ENCODE measurements around the gene OR10J5.
"Not testable (repeated sequence)": the region's sequence is repeated elsewhere in the genome, so short reads cannot be mapped to it uniquely, and the experiment has no call there.

Gene OR10J5, protein sequence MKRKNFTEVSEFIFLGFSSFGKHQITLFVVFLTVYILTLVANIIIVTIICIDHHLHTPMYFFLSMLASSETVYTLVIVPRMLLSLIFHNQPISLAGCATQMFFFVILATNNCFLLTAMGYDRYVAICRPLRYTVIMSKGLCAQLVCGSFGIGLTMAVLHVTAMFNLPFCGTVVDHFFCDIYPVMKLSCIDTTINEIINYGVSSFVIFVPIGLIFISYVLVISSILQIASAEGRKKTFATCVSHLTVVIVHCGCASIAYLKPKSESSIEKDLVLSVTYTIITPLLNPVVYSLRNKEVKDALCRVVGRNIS

DNA sequence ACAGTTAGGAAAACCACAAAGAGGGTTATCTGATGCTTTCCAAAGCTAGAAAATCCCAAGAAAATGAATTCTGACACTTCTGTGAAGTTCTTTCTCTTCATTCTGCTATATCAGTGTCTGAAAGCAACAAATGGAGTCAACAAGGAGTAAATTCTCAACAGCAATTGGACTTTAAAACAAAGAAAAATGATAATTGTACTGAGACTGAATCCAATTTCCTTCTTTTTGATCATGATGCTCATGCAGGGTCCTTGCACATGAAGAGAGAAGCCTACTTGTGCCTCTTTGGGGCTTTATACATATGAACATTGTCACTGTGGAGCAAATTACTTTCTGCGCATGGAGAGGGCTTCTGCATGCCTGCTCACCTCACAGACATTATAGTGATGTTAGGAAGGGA, at the start of gene OR10J5:
Gene OR10J5, minus strand, starts transcription at position 101 of the 400 bp plus-strand sequence. Its CDS starts 0 bp downstream, at position 101.
- no peak for DNase-seq

DNA sequence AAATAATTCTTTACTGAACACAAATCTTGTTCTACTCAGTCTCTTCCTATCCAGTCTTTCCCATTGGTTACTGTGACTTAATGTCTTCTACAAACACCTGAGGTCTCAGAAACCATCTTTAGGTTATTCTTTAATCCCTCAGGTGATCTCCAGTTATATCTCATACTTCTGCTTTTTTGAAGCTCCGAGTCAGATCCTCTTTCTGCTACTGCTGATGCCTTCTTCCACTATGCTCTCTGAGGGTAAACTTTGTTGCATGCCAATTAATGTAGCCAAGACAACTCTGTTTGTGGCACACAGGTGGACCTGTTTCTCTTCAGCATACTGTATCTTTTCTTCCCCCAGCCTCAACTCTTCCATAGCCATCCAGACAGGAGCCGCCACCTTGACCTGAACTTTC, 48.7 kb upstream of the OR10J5 start:
- no peak for DNase-seq

DNA sequence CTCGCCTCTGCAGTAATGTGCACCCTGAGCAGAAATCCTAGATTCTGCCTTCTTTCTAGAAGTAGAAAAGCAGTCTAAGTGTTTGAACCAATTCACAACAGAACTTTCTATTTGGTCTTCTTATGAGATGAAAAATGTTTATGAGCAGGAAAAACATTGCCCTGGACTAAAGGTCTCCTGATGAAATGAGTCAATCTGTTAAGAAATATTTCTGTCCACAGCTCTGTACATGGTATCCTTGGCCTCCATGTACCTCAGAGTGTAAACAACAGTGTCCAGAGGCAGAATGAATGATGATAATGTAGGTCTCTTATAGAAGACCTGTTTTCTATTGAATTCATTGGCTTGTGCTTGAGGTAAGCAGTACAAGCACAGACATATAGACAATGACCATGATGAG, 45.6 kb upstream of the OR10J5 start:
- no peak for DNase-seq

DNA sequence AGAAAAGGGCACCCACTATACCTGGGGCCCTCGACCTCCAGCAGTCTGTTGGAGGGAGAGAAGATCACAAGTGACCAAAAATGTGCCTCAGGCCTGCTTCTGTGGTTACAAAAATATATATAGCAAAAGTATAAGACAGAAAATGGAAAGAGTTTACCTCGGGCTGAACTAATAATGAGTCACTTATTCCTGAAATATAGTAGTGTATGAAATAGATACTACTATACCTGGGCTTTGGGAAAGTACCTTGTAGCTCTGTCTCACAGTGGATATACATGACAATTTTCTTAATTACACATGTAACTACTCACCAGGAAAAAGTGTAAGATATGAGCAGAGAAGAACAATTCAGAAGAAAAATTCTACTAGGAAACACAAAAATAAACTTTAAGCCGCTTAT, 44.5 kb upstream of the OR10J5 start:
- no peak for DNase-seq

DNA sequence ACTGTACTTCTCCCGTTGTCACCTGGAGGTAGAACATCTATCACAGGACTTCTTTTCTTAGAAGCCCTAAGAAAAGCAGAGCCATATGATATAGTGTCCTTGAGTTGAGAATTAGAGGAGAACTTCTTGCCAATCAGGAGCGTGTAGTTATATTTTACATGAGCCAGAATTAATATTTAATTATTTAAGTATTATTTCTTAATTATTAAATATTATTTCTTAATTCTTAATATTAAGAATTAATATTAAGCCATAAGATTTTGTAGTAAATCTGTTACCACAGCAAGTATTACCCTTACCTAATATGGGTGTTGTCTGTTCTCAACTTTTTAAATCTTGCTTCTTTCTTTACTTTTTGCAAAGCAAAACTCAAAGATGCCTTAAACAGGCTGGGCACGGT, 41.6 kb upstream of the OR10J5 start:
- no peak for DNase-seq

DNA sequence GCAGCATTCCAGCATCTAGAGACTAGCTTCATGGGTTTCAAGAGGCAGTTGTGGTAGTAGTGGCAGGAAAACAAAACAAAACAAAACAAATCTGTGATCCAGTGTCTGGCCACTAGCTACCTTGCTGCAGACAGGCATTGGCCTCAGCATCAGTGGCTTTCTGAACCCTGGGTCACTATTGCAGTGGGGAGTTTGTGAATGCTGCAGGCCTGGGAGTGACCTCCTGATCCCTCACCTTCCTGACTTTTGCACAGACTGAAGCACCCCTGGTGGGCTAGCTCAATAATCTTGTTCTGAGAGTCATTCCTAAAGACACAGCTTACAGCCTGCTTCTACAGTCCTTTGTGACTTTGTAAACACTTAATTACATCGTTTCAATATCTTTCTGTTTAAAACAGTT, 26.9 kb upstream of the OR10J5 start:
- no peak for DNase-seq

DNA sequence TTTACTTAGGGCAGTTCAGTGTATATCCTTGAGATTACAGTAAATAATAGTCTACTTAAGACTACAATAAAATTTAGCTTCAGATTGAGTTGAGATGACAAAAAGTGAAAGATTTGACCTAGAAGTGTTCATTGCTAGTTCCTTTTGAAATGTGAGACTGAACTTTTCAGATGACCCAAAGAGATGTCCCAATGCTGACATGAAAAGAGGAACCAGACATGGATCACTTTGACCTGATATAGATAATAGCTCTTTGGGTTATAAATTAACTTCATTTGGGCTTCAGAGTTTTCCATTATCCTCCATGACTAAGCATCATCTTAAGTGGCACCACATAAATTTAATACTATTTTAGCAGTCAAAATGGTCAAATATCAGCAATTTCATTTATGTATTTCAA, 25.7 kb upstream of the OR10J5 start:
- DNase-seq: no peak

DNA sequence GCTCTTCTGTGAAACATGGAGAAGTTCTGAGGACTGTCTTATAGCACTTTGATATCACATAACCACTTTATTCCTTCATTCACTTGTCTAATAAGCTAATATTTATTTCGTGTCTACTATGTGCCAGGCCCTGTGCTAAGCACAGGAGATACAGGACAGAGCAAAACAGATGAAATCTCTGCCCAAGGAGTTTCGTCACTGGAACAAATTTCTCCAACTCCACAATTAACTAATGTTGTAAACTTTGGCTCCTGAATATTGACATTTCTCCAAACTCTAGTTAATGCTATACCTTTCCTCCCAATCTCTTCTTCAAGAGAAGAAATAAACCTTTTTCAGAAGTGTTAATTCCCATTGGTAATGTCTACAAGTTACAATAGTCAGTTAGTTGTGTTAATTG, 24.8 kb upstream of the OR10J5 start:
- no peak for DNase-seq

DNA sequence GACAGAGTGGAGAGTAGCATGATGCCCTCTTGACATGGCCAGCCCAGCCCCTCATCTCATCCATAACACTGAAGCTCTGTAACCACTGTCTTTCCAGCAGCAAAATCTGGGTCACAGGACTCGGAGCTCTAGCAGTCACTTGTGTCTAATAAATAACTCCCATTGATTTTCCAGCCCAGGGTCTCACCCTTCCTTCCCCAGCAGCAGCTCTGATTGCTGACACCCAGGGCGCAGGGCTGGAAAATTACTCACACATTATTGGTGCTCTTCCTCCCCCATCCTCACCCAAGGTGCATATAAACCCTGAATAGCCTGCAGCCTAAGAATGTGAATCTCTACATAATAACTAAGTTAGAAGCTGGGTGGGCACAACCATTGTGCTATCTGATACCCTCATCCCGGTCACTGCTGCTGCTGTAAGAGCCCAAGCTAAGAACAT, 21.1 kb upstream of the OR10J5 start:
- no peak for DNase-seq

DNA sequence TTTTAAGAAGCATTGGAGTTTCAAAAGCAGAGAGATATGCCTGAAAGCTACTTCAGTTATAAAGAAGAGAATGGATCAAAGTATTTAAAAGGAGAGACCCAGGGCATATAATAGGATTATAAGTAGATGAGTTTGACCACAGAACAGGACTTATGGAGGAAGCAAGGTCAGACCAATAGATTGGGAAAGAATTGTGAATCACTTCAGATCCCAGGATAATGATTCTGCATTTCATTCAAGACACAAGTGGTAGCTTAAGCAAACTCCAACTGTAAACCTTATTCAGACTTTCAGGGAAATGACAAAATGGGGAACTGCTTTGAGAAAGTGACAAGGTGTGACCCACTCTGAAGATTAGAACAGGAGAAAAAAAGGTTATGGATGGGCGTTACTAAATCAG, 18.9 kb upstream of the OR10J5 start:
- DNase-seq: no peak

DNA sequence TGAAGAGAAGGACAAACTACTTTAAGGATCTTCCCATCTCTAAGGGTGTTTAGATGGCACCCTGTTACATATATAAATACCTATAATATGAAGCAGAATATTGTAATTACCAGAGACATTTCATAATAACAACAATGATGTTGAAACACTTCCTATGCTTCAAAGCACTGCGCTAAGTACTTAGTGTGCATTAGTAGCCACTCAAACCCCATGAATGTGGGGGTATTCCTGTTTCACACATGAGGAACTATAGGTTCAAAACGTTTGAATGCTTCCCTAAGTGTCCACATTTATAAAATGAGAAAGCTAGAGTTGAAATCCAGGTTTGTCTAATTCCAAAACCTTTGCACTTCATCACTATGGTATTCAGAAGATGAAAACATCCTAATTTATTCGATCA, 18.5 kb upstream of the OR10J5 start:
- DNase-seq: no peak

DNA sequence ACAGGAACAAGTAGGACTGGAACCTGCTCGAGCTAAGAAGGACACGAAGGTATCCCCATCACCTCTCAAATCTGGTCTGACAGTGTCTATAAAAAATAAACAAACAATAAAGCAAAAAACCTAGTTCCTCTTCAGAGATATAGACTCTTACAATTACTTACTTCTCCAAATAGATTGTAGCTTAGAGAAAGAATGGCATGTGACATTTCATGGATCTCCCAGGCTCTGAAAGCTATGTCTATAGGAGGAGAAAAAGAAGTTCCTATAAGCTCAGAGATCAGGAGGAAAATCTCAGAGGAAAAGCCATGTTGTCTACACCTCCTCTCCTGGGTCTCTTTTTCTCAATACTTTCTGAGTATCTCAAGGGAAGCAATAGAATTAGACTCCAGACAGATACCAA, 12.3 kb upstream of the OR10J5 start:
- DNase-seq: no peak

DNA sequence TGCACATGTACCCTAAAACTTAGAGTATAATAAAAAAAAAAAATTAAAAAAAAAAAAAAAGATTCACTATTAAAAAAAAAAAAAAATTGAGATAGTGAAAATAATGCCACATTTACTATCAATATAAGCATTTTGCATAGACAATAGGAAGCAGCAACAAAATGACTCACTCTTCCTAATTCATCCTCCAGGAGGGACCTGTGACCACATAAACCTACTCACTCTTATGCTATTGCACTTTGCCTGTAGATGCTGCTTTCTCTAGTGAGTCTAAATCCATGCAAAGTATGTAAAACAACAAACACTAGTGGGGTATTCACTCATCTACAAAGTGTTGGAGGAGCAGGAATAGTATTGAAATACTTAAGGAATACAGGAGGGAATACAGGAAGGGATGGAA, 2.9 kb downstream of the OR10J5 start:
- DNase-seq: no peak

DNA sequence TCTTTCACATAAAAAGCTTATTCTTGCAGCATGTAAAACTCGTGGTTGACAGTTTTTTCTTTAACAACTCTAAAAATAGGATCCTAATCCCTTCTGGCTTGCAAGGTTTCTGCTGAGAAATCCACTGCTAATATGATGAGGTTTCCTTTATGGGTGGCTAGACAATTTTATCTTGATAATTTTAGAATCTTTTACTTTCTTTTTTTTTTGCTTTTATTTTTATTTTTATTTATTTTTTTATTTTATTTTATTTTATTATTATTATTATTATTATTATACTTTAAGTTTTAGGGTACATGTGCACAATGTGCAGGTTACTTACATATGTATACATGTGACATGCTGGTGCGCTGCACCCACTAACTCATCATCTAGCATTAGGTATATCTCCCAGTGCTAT, 11.0 kb downstream of the OR10J5 start:
- DNase-seq: not testable (repeated sequence)

DNA sequence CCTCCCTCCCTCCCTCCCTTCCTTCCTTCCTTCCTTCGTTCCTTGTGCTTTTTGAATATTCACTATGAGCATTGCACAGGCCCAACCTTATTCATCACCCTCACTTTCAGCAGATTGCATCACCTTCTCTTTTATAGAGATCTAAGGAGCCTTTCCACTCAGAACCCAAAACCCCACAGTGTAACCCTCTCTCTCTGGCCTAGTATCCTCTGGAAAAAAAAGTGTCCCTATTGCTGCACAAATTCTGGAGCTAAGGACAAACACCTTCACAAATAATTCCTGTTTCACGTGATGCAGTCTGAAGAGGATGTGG, 25.6 kb downstream of the OR10J5 start:
- no peak for DNase-seq

DNA sequence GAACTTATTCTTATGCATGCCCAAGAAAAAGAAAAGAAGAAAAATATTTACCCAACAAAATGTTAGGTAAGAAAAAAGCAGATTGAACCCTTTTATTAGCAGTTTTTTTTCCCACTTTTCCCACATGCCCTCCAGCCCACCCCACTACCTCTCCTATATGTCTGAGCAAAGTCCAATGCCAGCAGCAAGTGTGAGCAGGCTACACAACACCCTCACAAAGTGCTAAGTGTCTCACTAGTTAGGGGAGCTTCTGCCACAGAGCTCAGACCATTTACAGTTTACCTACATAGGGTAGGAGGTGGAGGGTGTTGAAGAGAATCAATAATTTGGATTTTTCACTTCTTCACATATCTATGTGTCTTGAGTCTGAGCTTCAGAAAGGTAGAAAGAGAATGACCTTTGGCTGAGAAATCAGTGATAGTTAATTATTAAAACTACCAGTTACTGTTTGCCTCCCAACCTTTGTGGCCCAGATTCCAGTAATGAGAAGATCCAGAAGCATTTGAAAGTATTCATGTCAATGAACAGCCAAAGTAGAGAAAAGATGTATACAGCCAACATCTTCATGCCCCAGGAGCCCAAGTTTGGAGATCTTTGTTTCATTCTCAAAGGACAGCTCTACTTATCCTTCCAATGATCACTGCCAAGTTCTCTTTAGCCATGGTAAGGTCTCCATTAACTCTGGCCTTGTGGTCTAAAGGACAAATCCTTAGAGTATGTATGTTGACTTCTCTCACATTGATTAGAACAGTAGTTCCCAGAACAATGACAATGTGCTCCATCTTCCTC, 26.2 kb downstream of the OR10J5 start:
- DNase-seq: no peak

DNA sequence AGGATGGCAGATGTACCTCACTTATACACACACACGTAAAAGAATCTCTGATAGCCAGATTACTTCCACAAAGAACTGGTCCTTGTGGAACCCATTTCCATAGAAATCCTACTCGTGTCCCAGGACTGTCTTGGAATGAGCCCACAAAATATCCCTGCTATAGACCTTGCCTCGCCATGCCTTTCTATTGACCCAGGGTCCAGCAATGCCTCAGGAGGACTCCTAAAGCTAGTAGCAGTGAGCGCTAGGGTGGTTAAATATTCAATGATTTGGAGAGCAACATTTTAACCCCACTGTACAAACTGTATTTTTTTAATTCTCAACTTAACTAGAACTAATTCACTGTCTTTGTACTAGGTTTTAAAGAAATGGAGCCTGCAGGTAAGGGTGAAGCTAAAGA, 26.9 kb downstream of the OR10J5 start:
- DNase-seq: no peak

DNA sequence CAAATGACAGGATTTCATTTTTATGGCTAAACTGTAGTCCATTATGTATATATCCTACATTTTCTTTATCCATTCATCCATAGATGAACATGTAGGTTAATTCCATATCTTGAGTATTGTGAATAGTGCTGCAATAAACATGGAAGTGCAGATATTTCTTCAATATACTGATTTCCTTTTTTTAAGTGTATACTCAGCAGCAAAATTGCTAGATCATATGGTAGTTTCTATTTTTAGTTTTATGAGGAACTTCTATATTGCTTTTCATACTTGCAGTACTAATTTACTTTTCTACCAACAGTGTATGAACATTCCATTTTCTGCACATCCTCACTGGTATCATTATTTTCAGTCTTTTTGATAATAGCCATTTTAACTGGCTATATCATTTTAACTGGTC, 30.1 kb downstream of the OR10J5 start:
- no peak for DNase-seq

DNA sequence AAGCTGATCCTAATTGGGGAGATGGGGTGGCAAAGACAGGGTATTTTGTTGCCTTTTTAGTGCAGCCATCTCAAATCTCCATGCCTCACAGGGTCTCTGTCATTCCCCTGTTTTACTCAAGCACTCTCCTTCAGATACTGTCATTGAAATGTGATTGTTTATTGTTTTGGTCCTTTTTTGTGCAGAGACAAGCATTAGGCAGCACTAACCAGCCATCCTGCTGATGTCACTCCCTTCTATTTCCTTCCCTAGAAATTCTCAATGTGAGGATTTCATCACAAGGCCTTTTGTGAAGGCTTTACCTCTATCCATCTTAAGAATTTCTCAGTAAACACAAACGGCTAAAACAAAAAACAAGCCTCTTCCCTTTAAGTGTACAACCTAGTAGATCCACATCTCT, 34.7 kb downstream of the OR10J5 start:
- DNase-seq: no peak

DNA sequence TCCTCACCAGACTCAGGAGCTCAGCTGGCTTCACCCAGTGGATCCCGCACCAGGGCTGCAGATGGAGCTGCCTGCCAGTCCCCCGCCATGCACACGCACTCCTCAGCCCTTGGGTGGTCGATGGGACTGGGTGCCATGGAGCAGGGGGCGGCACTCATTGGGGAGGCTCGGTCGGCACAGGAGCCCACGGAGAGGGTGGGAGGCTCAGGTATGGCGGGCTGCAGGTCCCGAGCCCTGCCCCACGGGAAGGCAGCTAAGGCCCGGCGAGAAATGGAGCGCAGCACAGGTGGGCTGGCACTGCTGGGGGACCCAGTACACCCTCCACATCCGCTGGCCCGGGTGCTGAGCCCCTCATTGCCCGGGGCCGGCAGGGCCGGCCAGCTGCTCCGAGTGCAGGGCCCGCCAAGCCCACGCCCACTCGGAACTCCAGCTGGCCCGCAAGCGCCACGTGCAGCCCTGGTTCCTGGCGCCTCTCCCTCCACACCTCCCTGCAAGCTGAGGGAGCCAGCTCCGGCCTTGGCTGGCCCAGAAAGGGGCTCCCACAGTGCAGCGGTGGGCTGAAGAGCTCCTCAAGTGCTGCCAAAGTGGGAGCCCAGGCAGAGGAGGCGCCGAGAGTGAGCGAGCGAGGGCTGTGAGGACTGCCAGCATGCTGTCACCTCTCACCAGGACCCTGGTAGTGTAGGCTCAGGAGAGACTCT, 41.1 kb downstream of the OR10J5 start:
- DNase-seq: not testable (repeated sequence)

DNA sequence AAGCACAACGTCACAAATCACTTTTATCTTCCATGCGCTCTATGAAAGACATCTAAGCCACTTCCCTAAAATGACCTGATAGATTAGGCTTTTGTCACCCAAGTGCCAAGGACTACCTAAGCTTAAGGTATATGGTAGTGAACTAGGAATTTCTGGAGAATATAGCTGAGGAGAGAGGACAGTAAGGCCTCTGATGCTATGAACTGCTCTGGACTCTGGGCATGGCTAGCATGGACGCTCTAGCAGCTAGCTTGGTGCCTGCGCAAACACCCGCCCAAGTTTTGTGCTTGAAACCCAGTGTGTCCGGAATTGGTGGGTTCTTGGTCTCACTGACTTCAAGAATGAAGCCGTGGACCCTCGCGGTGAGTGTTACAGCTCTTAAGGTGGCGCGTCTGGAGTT, 42.5 kb downstream of the OR10J5 start:
- no peak for DNase-seq

DNA sequence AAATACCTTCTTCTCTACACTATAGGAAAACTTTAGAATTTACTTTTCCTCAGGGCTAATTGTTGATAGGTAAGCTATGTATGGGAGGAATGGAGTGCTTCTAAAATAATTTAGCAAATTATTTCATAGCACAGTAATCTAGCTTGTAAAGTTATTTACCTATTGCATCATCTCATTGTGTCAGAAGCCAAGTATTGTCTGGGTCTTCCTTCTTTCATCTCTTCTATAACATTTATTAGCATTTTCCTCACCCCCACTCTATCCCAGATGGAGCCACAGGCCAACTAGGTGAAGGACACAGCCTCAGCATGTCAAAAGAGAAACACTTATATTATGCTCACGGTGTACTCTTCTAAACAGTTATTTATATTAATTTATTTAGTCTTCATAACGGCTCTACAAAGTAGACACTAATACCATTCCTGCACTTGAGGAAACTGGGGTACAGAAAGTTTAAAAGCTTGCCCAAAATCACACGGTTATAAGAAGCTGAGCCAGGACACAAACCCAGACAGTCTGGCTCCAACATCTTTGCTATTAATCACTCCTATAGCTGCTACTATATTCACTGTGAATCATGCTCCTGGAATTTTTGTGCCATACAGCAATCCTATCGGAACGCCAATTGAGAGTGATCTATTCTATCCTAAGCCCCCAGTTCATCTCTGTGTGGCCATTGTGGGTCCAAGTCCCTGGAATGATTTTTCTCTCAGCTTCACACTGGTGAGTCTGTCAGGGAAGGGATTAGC, 43.1 kb downstream of the OR10J5 start:
- DNase-seq: no peak

Data from KG1 (cell line).